Mucosa of descending colon (tissue), 3 donors: Measurements from ENCODE around the gene HMOX2. TPM values are rescaled to one million over a fixed set of nuclear protein-coding genes. Genes with fewer than 3 reads are reported as not detected.
A peak's percentile ranks its signal among the peaks of the same experiment; 100 is the strongest.

Experiments
- ATAC-seq: fragments of 200-7000 bp; cut with Tn5 transposase; one replicate; pipeline ENCODE4 v1.9.1; 2020; ENCODE audit warnings: mild to moderate bottlenecking, moderate library complexity
- DNase-seq, 3 donors: peaks; one replicate each; pipeline ENCODE4 v3.0.0-alpha.2; 2020
- H3K36me3 ChIP-seq: fragments of 200-600 bp; one replicate; pipeline ENCODE4 v1.8.0; 2021; ENCODE audit warnings: low read depth, mild to moderate bottlenecking
- H3K4me1 ChIP-seq: fragments of 200-600 bp; one replicate; pipeline ENCODE4 v1.8.0; 2021; ENCODE audit warnings: low read depth, mild to moderate bottlenecking
- H3K4me3 ChIP-seq: fragments of 200-600 bp; one replicate; pipeline ENCODE4 v1.8.0; 2021; ENCODE audit warnings: mild to moderate bottlenecking
- H3K9me3 ChIP-seq: fragments of 200-600 bp; one replicate; pipeline ENCODE4 v1.8.0; 2021; ENCODE audit warnings: mild to moderate bottlenecking
- intact Hi-C, 2 donors: fragments of 100-400 bp; cut with DNase I in 1 of 2; cut with micrococcal nuclease in 1 of 2; formaldehyde crosslinking; loops; one replicate each; pipeline versions ENCODE4 v1.11.0 to v1.11.1; 2022; cut with DNase I, micrococcal nuclease
- total RNA-seq, 3 donors: library from RNA; stranded (reverse); fragmentation: NEBNext Ultra II Directional in 2 of 3; extraction: Animal tissue kit (Norgen Biotek cat#: 25700) in 2 of 3; gene quantifications; one replicate each; pipeline versions ENCODE4 v1.2.1 to v1.2.4, GENCODE V29; 2021 to 2023
- TF ChIP-seq, protein P1 (sequence below): fragments of 200-600 bp; IDR thresholded peaks from one replicate; pipeline ENCODE4 v1.8.0; 2022; ENCODE audit warnings: antibody characterized with exemption, mild to moderate bottlenecking
- donor health status: DM: no; HTN: no; CAD: no; lungs with moderate emphysema.
- donor health status: DM: no; HTN: no; CAD: no.
- donor health status: DM: no; HTN: yes; CAD: no.

HMOX2 gene
- total RNA-seq, 3 donors from 2014 or later, result 36.0 to 52.7 (median 49.3) TPM

DNA sequence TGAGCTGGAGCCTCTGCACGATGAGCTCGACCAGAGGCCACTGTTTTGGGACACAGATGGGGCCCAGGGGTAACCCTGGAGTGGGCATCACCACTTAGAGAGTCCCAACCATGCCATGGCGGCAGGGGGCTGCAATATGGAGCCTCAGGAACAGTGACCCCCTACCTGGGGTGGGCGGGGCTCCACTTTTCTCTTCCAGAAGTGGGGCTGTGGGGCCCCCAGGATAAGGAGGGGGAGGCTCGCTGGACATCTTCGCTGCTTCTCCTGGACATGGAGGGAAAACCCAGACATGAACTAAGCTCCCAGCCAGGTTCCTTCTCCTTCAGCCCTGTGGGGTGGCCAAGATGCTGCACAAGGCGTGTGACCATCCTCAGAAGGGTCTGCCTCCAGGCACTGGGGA, 37.7 kb downstream of the HMOX2 start:
- peaks cover 4% of the 10 kb centered on the region for H3K36me3 ChIP-seq
- no peak overlapping the region for H3K4me3 ChIP-seq
- H3K4me1 ChIP-seq, result peaks cover 7% of the 10 kb centered on the region
- TF ChIP-seq, protein P1, sequence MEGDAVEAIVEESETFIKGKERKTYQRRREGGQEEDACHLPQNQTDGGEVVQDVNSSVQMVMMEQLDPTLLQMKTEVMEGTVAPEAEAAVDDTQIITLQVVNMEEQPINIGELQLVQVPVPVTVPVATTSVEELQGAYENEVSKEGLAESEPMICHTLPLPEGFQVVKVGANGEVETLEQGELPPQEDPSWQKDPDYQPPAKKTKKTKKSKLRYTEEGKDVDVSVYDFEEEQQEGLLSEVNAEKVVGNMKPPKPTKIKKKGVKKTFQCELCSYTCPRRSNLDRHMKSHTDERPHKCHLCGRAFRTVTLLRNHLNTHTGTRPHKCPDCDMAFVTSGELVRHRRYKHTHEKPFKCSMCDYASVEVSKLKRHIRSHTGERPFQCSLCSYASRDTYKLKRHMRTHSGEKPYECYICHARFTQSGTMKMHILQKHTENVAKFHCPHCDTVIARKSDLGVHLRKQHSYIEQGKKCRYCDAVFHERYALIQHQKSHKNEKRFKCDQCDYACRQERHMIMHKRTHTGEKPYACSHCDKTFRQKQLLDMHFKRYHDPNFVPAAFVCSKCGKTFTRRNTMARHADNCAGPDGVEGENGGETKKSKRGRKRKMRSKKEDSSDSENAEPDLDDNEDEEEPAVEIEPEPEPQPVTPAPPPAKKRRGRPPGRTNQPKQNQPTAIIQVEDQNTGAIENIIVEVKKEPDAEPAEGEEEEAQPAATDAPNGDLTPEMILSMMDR, result no peak
- intact Hi-C loops, result no loop called here
- peak in 1 of 3 donors; percentile 34 for DNase-seq
- no peaks in the 10 kb centered on the region for H3K9me3 ChIP-seq
- no peak for ATAC-seq

DNA sequence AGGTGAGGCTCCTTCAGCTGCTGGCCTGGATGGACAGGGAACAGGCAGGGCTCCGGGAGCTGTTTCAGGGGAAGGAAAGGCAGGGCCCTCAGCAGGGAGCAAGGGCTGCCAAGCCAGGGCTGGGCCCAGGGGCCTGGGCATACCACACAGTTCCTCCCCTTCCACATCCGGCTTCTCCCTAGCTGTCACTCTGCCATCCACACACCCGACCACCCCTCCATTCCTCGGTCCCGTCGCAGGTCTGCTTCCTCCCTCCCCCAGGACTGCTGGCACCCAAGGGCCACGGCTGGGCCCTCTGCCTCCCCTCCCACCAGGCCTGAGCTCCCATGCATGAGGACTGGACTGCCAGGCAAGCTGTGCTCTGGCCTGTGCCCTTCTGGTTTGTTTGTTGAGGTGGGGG, 38.4 kb downstream of the HMOX2 start:
- H3K4me3 ChIP-seq, result no peak overlapping the region
- peaks cover 7% of the 10 kb centered on the region for H3K4me1 ChIP-seq
- ATAC-seq, result no peak
- intact Hi-C loops, result no loop called here
- TF ChIP-seq, protein P1, result no peak
- H3K36me3 ChIP-seq, result peaks cover 4% of the 10 kb centered on the region
- peak in 1 of 3 donors; percentile 31 for DNase-seq
- no peaks in the 10 kb centered on the region for H3K9me3 ChIP-seq

DNA sequence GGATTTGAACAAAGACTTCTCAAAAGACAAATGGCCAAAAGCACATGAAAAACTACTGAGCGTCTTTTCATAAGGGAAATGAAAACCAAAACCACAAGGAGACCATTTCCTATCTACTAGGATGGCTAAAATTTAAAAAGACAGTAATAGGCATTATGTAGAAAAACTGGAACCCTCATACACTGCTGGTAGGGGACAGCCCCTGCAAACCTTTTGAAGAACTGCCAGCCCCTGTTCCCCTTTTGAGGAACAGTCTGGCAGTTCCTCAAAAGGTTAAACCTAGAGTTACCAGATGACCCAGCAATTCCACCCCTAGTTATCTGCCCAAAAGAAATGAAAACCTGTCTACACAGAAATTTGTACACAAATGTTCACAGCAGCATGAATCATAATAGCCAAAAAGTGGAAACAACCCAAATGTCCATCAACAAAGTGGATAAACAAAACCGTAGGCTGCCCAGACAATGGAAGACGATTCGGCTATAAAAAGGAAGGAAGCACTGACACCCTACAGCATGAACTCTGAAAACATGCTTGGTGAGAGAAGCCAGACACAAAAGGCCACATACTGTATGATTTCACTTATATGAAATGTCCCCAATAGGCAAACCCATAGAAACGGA, 39.5 kb downstream of the HMOX2 start:
- Histone ChIP-seq H3K4me1 (peaks cover 7% of the 10 kb centered on the region), H3K36me3 (no peaks in the 10 kb centered on the region), H3K4me3 (no peak overlapping the region), H3K9me3 (no peaks in the 10 kb centered on the region)
- TF ChIP-seq, protein P1, result no peak
- no peak for DNase-seq
- ATAC-seq, result peak; percentile 8
- intact Hi-C loops, result no loop called here

DNA sequence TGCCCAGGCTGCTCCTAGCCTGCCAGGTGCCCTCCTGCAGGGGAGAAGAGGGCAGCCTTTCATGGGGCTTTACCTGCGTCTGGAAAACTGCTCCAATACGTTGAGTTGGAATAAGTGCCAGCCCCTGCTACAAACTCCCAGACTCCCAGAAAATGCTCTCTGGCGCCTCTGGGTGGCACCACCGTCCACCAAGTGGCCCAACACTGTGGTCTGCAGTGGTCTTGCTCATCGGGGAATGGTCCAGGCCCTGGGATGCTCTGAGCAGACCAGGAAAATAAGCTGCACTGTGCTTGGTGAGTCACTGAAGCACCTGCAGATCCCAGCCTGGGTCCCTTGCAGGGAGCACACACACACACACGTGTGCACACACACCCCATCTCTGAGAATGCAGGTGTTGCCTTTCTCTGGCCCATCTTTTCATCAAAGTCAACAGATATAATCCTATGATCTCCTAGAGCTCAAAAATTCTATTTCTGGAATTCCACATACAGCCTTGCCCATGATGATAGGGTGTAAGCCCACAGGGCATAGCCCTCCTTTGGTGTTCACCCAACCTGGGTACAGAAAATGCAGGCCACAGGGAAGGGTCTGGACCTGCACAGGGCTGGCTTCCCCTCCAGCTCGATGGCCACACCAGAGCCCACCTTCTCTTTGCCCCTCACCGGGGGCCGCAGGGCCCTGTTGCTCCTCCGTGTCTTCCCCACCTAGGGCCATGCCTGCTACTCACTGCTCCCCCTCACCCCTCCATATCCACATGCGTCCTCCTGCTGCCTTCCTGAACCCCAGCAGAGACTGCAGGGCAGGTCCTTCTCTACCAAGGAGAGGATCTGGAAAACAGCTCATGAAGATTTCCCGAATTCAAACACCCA, 41.8 kb downstream of the HMOX2 start:
- no peak for DNase-seq
- H3K9me3 ChIP-seq, result no peaks in the 10 kb centered on the region
- peaks cover 3% of the 10 kb centered on the region for H3K4me1 ChIP-seq
- no peak overlapping the region for H3K4me3 ChIP-seq
- TF ChIP-seq, protein P1, result no peak
- no peaks in the 10 kb centered on the region for H3K36me3 ChIP-seq
- peak; percentile 22 for ATAC-seq
- intact Hi-C loops, result no loop called here

DNA sequence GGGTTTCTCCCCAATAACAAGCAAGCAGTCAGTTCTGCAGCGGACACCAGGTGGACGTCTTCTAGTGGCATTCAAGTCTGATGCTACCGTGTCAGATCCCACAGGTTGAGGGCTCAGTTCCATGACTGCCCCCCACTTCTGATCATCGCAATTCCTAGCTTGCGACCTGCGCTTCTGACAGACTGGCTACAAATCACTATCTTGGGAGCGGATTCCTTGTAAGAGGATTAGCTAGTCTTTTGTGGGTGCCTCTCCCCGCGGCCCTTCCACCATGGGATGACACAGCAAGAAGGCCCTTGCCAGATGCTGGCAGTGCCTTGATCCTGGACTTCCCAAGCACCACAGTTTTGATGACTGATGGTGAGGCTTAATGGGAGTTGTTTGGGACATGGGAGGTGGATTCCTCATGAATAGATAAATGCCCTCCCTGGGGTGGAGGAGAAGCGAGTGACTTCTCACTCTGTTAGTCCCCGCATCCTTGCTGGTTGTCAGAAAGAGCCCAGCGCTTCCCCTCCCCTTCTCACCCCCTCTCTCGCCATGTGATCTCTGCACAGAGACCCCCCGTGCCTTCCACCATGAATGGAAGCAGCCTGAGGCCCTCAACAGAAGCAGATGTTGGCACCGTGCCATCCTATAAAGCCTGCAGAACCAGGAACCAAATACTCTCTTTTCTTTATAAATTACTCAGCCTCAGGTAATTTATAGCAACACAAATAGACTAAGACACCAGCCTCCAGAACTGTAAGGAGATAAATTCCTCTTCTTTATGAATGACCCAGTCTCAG, 43.3 kb downstream of the HMOX2 start:
- no peaks in the 10 kb centered on the region for H3K4me1 ChIP-seq
- no peak overlapping the region for H3K4me3 ChIP-seq
- ATAC-seq, result no peak
- DNase-seq, result no peak
- no peaks in the 10 kb centered on the region for H3K36me3 ChIP-seq
- TF ChIP-seq, protein P1, result no peak
- intact Hi-C loops, result no loop called here
- H3K9me3 ChIP-seq, result no peaks in the 10 kb centered on the region
